ENCODE measurements around the gene SERPINA3. TPM values are rescaled to one million over a fixed set of nuclear protein-coding genes. Genes with fewer than 3 reads are reported as not detected.

The SERPINA3 gene
- total and polyA plus RNA-seq, 9 donors: 49.6 to 291 (median 224) TPM

- 36 to 48% (median 38%) methylated on average over 13 of the region's 13 CpGs for WGBS, 3 donors
- H3K27me3 ChIP-seq: no peaks in the 10 kb centered on the region
- no peaks in the 10 kb centered on the region for H3K36me3 ChIP-seq
- no peaks in the 10 kb centered on the region for H3K4me1 ChIP-seq (ENCODE audit: insufficient read depth)
- intact Hi-C loops (cut with DNase I): no loop called here
- H3K4me3 ChIP-seq: no peak overlapping the region
- H3K9me3 ChIP-seq: no peaks in the 10 kb centered on the region
- DNase-seq: peak; percentile 30 to 68 (median 47)
- TF ChIP-seq EP300 (IDR thresholded peaks at IDR 0.05) (no peak), POLR2A (IDR thresholded peaks at IDR 0.05) (no peak), CTCF (IDR thresholded peaks at IDR 0.05) (no peak)
- no peak overlapping the region for H3K27ac ChIP-seq
These were observed 42.1 kb downstream of the SERPINA3 start for GRCh38 chr14:94654071-94654861.

- H3K27ac ChIP-seq: no peak overlapping the region
- no peak overlapping the region for H3K4me3 ChIP-seq
- H3K36me3 ChIP-seq: no peaks in the 10 kb centered on the region
- H3K27me3 ChIP-seq: no peaks in the 10 kb centered on the region
- H3K9me3 ChIP-seq: no peaks in the 10 kb centered on the region
- intact Hi-C loops (cut with DNase I): no loop called here
- DNase-seq: no peak
- H3K4me1 ChIP-seq (ENCODE audit: insufficient read depth): no peaks in the 10 kb centered on the region
- WGBS, 3 donors: 54 to 65% (median 56%) methylated on average over 11 of the region's 11 CpGs
- TF ChIP-seq POLR2A (IDR thresholded peaks at IDR 0.05): no peak
- TF ChIP-seq EP300 (IDR thresholded peaks at IDR 0.05): no peak
- no peak for TF ChIP-seq CTCF (IDR thresholded peaks at IDR 0.05)
These were observed 43.0 kb downstream of the SERPINA3 start for GRCh38 chr14:94655169-94655710.

- no peak for DNase-seq
- intact Hi-C loops (cut with DNase I): no loop called here
- 96 to 99% (median 97%) methylated on average over 4 of the region's 4 CpGs for WGBS, 3 donors
- Histone ChIP-seq H3K27ac (no peak overlapping the region), H3K36me3 (no peaks in the 10 kb centered on the region), H3K4me1 (ENCODE audit: insufficient read depth) (no peaks in the 10 kb centered on the region), H3K27me3 (no peaks in the 10 kb centered on the region), H3K9me3 (no peaks in the 10 kb centered on the region), H3K4me3 (no peak overlapping the region)
- TF ChIP-seq EP300 (IDR thresholded peaks at IDR 0.05): no peak
- TF ChIP-seq CTCF (IDR thresholded peaks at IDR 0.05): no peak
- TF ChIP-seq POLR2A (IDR thresholded peaks at IDR 0.05): no peak
These were observed 43.9 kb downstream of the SERPINA3 start for GRCh38 chr14:94656043-94656442.

GRCh38 chr14:94659256-94659655, 47.1 kb downstream of the SERPINA3 start:
- no peak overlapping the region for H3K27ac ChIP-seq
- no peak overlapping the region for H3K4me3 ChIP-seq
- H3K27me3 ChIP-seq: no peaks in the 10 kb centered on the region
- H3K9me3 ChIP-seq: no peaks in the 10 kb centered on the region
- no peaks in the 10 kb centered on the region for H3K4me1 ChIP-seq (ENCODE audit: insufficient read depth)
- DNase-seq: no peak
- no peaks in the 10 kb centered on the region for H3K36me3 ChIP-seq
- intact Hi-C loops (cut with DNase I): no loop called here
- 89 to 95% (median 94%) methylated on average over 1 of the region's 1 CpG for WGBS, 3 donors
- no peak for TF ChIP-seq POLR2A (IDR thresholded peaks at IDR 0.05)
- no peak for TF ChIP-seq EP300 (IDR thresholded peaks at IDR 0.05)

GRCh38 chr14:94659901-94660300, 47.7 kb downstream of the SERPINA3 start:
- no peak overlapping the region for H3K27ac ChIP-seq
- TF ChIP-seq CTCF (IDR thresholded peaks at IDR 0.05) (no peak), POLR2A (IDR thresholded peaks at IDR 0.05) (no peak), EP300 (IDR thresholded peaks at IDR 0.05) (no peak)
- no peaks in the 10 kb centered on the region for H3K4me1 ChIP-seq (ENCODE audit: insufficient read depth)
- H3K27me3 ChIP-seq: no peaks in the 10 kb centered on the region
- intact Hi-C loops (cut with DNase I): no loop called here
- no peaks in the 10 kb centered on the region for H3K9me3 ChIP-seq
- H3K36me3 ChIP-seq: no peaks in the 10 kb centered on the region
- H3K4me3 ChIP-seq: no peak overlapping the region
- WGBS, 3 donors: 87 to 94% (median 91%) methylated on average over 2 of the region's 2 CpGs
- no peak for DNase-seq

Measured in ovary (tissue), 9 donors.